GM12891 (cell line): ENCODE measurements around the gene YBEY.

Experiments used
- POLR2AphosphoS5 ChIP-seq: IDR thresholded peaks from 2 replicates; pipeline ENCODE4 v1.6.1; 2011; ENCODE audit warnings: low read depth, low read length, control low read depth
- SPI1 ChIP-seq: IDR thresholded peaks from 2 replicates; pipeline ENCODE4 v1.6.1; 2011; ENCODE audit warnings: low read depth, low read length, control low read depth
- TAF1 ChIP-seq: IDR thresholded peaks from 2 replicates; pipeline ENCODE4 v1.6.1; 2011; ENCODE audit warnings: low read depth, low read length, control low read depth

- TF ChIP-seq SPI1 (no peak), TAF1 (no peak), POLR2AphosphoS5 (no peak)
Measured at GRCh38 chr21:46284077-46284644, 2.0 kb upstream of the YBEY start.
